K562 (cell line): ENCODE data around the gene AHNAK.
A peak's percentile ranks its signal among the peaks of the same experiment; 100 is the strongest.

Source experiments
- HDAC6 ChIP-seq: IDR thresholded peaks from 2 replicates; pipeline ENCODE4 v1.6.1; 2012; ENCODE audit warnings: low read depth, mild to moderate bottlenecking, control low read depth, inconsistent platforms, low read length, moderate library complexity
- TAF1 ChIP-seq: IDR thresholded peaks from 2 replicates; pipeline ENCODE4 v1.6.1; 2011; ENCODE audit warnings: mild to moderate bottlenecking, low read length, moderate library complexity; ENCODE audit not compliant: insufficient read depth, control insufficient read depth, severe bottlenecking; ENCODE audit errors: extremely low read depth
- ZFP30 ChIP-seq: fragments of 250-450 bp; sonication (Bioruptor Pico); IDR thresholded peaks from 2 replicates; pipeline ENCODE4 v1.8.0; 2022; ENCODE audit warnings: moderate library complexity, mild to moderate bottlenecking, inconsistent platforms, borderline replicate concordance

GRCh38 chr11:62591448-62592145 is 45.0 kb upstream of the AHNAK start, which contains the start of gene TUT1:
- no peak for TF ChIP-seq ZFP30 (CRISPR knock-in tag)
- TF ChIP-seq TAF1, result peak; percentile 95
- TF ChIP-seq HDAC6, result no peak
